PC-9 (cell line): Measurements from ENCODE around the gene PPP2R1B. TPM values are rescaled to one million over a fixed set of nuclear protein-coding genes. Genes with fewer than 3 reads are reported as not detected.

ENCODE experiments used
- BruUV-seq: library from RNA; stranded (reverse); fragments of 400-500 nt; replicated peaks from 2 replicates; lab custom pipeline; 2021; lab: Mats Ljungman, UMichigan
- CTCF ChIA-PET: fragments of 300-600 bp; sonication (Branson Sonifier 250); formaldehyde crosslinking; loops from one replicate; lab custom pipeline; 2022; ENCODE audit warnings: antibody characterized with exemption; lab: Charles Lee
- POLR2A ChIA-PET: fragments of 300-600 bp; sonication (Branson Sonifier 250); formaldehyde crosslinking; loops from one replicate; lab custom pipeline; 2022; ENCODE audit warnings: antibody characterized with exemption; ENCODE audit not compliant: unreplicated experiment; lab: Charles Lee
- DNase-seq, 2 experiments: peaks; one replicate each; pipeline versions ENCODE4 v3.0.0 to v3.0.0-alpha.2; 2015 to 2022; ENCODE audit warnings: mixed read lengths in 1 of 2
- H2AFZ ChIP-seq: fragments of 200-600 bp; sonication (generic); 2 replicates; pipeline ENCODE4 v1.8.1; 2017; ENCODE audit warnings: antibody characterized with exemption
- H3F3A ChIP-seq: fragments of 200-600 bp; sonication (generic); 2 replicates; pipeline ENCODE4 v1.8.1; 2017; ENCODE audit warnings: antibody characterized with exemption, mild to moderate bottlenecking, low read depth; ENCODE audit not compliant: insufficient read depth
- H3K27ac ChIP-seq: fragments of 200-600 bp; sonication (generic); 2 replicates; pipeline ENCODE4 v1.6.1; 2016; ENCODE audit warnings: mixed run types
- H3K27me3 ChIP-seq: fragments of 200-600 bp; sonication (generic); 2 replicates; pipeline ENCODE4 v1.6.1; 2016; ENCODE audit warnings: low read depth, mixed run types; ENCODE audit not compliant: insufficient read depth
- H3K36me3 ChIP-seq: fragments of 200-600 bp; sonication (generic); 2 replicates; pipeline ENCODE4 v1.6.1; 2016; ENCODE audit warnings: low read depth, mixed run types
- H3K4me1 ChIP-seq: fragments of 200-600 bp; sonication (generic); replicated peaks from 2 replicates; pipeline ENCODE4 v1.6.1; 2016; ENCODE audit warnings: mixed run types; ENCODE audit not compliant: insufficient read depth
- H3K4me2 ChIP-seq: fragments of 200-600 bp; sonication (generic); 2 replicates; pipeline ENCODE4 v1.6.1; 2017; ENCODE audit warnings: mixed run types
- H3K4me3 ChIP-seq: fragments of 200-600 bp; sonication (generic); 2 replicates; pipeline ENCODE4 v1.6.1; 2016; ENCODE audit warnings: mixed run types
- H3K79me2 ChIP-seq: fragments of 200-600 bp; sonication (generic); 2 replicates; pipeline ENCODE4 v1.6.1; 2017; ENCODE audit warnings: low read depth, mixed run types
- H3K9me2 ChIP-seq: fragments of 200-600 bp; sonication (generic); 2 replicates; pipeline ENCODE4 v1.8.1; 2017; ENCODE audit warnings: mild to moderate bottlenecking; ENCODE audit not compliant: insufficient read depth
- H3K9me3 ChIP-seq: fragments of 200-600 bp; sonication (generic); 2 replicates; pipeline ENCODE4 v1.8.1; 2016; ENCODE audit warnings: low read depth; ENCODE audit not compliant: insufficient read depth
- H4K20me1 ChIP-seq: fragments of 200-600 bp; sonication (generic); 2 replicates; pipeline ENCODE4 v1.8.1; 2017; ENCODE audit not compliant: insufficient read depth
- EZH2 ChIP-seq: fragments of 200-600 bp; sonication (generic); IDR thresholded peaks from 2 replicates; pipeline ENCODE4 v1.8.0; 2017; ENCODE audit warnings: antibody characterized with exemption, low read depth
- intact Hi-C: fragments of 100-400 bp; cut with micrococcal nuclease; formaldehyde crosslinking; loops from one replicate; pipeline ENCODE4 v1.10.0; 2022; ENCODE audit not compliant: unreplicated experiment
- total RNA-seq: library from RNA; stranded (reverse); gene quantifications from 2 replicates; pipeline ENCODE4 v1.2.3, GENCODE V29; 2021
- TF ChIP-seq, protein P1 (sequence below): fragments of 200-600 bp; sonication (generic); conservative IDR thresholded peaks from 2 replicates; pipeline ENCODE4 v1.6.1; 2017; ENCODE audit warnings: mixed run types, antibody characterized with exemption, mild to moderate bottlenecking, moderate library complexity

Gene PPP2R1B
- total RNA-seq, 1 experiment from 2014 or later = 36.4 TPM

GRCh38 chr11:111707039-111707690 is 59.0 kb downstream of the PPP2R1B start:
- DNase-seq = peak in 1 of 2 experiments; percentile 28
- ChIA-PET POLR2A (no interaction called here), CTCF (no interaction called here)
- Histone ChIP-seq H4K20me1 (no peaks in the 10 kb centered on the region), H3K27me3 (no peaks in the 10 kb centered on the region), H3K36me3 (peaks cover 47% of the 10 kb centered on the region), H3K4me1 (no peaks in the 10 kb centered on the region), H3K79me2 (no peaks in the 10 kb centered on the region), H3K9me2 (no peaks in the 10 kb centered on the region), H3K9me3 (no peaks in the 10 kb centered on the region), H3K4me3 (no peak overlapping the region), H3K4me2 (no peak overlapping the region), H3K27ac (no peak overlapping the region), H2AFZ (no peak overlapping the region), H3F3A (no peaks in the 10 kb centered on the region; the same call in none of the 2 replicates)
- intact Hi-C loops = no loop called here
- BruUV-seq = no TSS peak
- TF ChIP-seq, protein P1, sequence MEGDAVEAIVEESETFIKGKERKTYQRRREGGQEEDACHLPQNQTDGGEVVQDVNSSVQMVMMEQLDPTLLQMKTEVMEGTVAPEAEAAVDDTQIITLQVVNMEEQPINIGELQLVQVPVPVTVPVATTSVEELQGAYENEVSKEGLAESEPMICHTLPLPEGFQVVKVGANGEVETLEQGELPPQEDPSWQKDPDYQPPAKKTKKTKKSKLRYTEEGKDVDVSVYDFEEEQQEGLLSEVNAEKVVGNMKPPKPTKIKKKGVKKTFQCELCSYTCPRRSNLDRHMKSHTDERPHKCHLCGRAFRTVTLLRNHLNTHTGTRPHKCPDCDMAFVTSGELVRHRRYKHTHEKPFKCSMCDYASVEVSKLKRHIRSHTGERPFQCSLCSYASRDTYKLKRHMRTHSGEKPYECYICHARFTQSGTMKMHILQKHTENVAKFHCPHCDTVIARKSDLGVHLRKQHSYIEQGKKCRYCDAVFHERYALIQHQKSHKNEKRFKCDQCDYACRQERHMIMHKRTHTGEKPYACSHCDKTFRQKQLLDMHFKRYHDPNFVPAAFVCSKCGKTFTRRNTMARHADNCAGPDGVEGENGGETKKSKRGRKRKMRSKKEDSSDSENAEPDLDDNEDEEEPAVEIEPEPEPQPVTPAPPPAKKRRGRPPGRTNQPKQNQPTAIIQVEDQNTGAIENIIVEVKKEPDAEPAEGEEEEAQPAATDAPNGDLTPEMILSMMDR = no peak
- no peak for TF ChIP-seq EZH2

DNA sequence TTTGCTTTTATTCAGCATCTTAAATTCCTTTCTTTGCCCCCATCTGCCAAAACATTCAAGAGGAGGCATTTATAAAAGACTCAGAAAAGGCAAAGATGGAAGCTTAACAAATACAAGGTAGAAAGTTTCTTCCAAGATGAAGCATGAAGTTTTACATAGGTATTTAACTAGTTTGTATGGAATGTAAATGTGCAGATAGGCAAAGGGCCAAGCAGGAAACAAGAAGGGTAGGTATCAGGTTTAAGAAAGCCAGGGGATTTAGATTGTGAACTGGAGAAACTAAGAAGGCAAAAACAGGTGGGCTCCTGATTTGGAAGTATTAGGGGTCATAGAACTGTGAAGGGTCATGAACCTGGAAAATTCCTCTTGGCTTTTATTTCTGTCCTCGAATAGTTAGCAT is 62.6 kb downstream of the PPP2R1B start:
- H3K36me3 ChIP-seq = peaks cover 39% of the 10 kb centered on the region
- no peaks in the 10 kb centered on the region for H3K9me2 ChIP-seq
- no peak overlapping the region for H3K4me3 ChIP-seq
- H3K27ac ChIP-seq = no peak overlapping the region
- H3K4me1 ChIP-seq = no peaks in the 10 kb centered on the region
- POLR2A ChIA-PET = no interaction called here
- no TSS peak for BruUV-seq
- H3K27me3 ChIP-seq = no peaks in the 10 kb centered on the region
- H2AFZ ChIP-seq = no peak overlapping the region
- H3K9me3 ChIP-seq = no peaks in the 10 kb centered on the region
- H3F3A ChIP-seq = no peaks in the 10 kb centered on the region
- CTCF ChIA-PET = no interaction called here
- DNase-seq = no peak
- no peak overlapping the region for H3K4me2 ChIP-seq
- no peaks in the 10 kb centered on the region for H3K79me2 ChIP-seq
- intact Hi-C loops = no loop called here
- H4K20me1 ChIP-seq = 0 out of 2 replicates have a peak, but pooled peaks cover 7% of the 10 kb centered on the region
- TF ChIP-seq, protein P1 = no peak
- TF ChIP-seq EZH2 = no peak

GRCh38 chr11:111702623-111703022 is 63.6 kb downstream of the PPP2R1B start:
- CTCF ChIA-PET = no interaction called here
- H3K4me1 ChIP-seq = no peaks in the 10 kb centered on the region
- no peak for TF ChIP-seq EZH2
- TF ChIP-seq, protein P1 = no peak
- H3K27ac ChIP-seq = no peak overlapping the region
- H3K36me3 ChIP-seq = peaks cover 33% of the 10 kb centered on the region
- BruUV-seq = no TSS peak
- H3K4me3 ChIP-seq = no peak overlapping the region
- intact Hi-C loops = no loop called here
- no peaks in the 10 kb centered on the region for H3K9me2 ChIP-seq
- H3F3A ChIP-seq = no peaks in the 10 kb centered on the region
- H4K20me1 ChIP-seq = 0 out of 2 replicates have a peak, but pooled peaks cover 7% of the 10 kb centered on the region
- no peaks in the 10 kb centered on the region for H3K27me3 ChIP-seq
- no peak overlapping the region for H3K4me2 ChIP-seq
- POLR2A ChIA-PET = interaction anchor here (0.6 kb wide), 1 partner anchor 120 kb away, joined by 3 read pairs; no protein-coding TSS in a partner anchor
- no peak overlapping the region for H2AFZ ChIP-seq
- H3K79me2 ChIP-seq = no peaks in the 10 kb centered on the region
- no peaks in the 10 kb centered on the region for H3K9me3 ChIP-seq
- no peak for DNase-seq
